IPS-20b (cell line): Measurements from ENCODE around the gene BSN.

Experiments used
- H3K27ac ChIP-seq: one replicate; pipeline ENCODE4 v1.5.1; 2013; ENCODE audit warnings: low read length
- H3K27me3 ChIP-seq: 2 replicates; pipeline ENCODE4 v1.6.1; 2013; ENCODE audit warnings: mild to moderate bottlenecking, low read length, inconsistent platforms; ENCODE audit not compliant: insufficient read depth
- H3K36me3 ChIP-seq: 2 replicates; pipeline ENCODE4 v1.6.1; 2013; ENCODE audit warnings: low read depth, mild to moderate bottlenecking, inconsistent platforms, low read length, moderate library complexity; ENCODE audit not compliant: insufficient read depth
- H3K4me1 ChIP-seq: 2 replicates; pipeline ENCODE4 v1.6.1; 2013; ENCODE audit warnings: mild to moderate bottlenecking, control low read depth, inconsistent platforms, low read length, moderate library complexity; ENCODE audit not compliant: insufficient read depth
- H3K4me3 ChIP-seq: 2 replicates; pipeline ENCODE4 v1.5.1; 2013; ENCODE audit warnings: mild to moderate bottlenecking, low read length, inconsistent platforms
- H3K9ac ChIP-seq: 2 replicates; pipeline ENCODE4 v1.6.1; 2013; ENCODE audit warnings: low read depth, mild to moderate bottlenecking, inconsistent platforms, low read length, moderate library complexity
- H3K9me3 ChIP-seq: 2 replicates; pipeline ENCODE4 v1.6.1; 2013; ENCODE audit warnings: mild to moderate bottlenecking, low read depth, low read length, inconsistent platforms; ENCODE audit not compliant: insufficient read depth

Gene BSN

DNA sequence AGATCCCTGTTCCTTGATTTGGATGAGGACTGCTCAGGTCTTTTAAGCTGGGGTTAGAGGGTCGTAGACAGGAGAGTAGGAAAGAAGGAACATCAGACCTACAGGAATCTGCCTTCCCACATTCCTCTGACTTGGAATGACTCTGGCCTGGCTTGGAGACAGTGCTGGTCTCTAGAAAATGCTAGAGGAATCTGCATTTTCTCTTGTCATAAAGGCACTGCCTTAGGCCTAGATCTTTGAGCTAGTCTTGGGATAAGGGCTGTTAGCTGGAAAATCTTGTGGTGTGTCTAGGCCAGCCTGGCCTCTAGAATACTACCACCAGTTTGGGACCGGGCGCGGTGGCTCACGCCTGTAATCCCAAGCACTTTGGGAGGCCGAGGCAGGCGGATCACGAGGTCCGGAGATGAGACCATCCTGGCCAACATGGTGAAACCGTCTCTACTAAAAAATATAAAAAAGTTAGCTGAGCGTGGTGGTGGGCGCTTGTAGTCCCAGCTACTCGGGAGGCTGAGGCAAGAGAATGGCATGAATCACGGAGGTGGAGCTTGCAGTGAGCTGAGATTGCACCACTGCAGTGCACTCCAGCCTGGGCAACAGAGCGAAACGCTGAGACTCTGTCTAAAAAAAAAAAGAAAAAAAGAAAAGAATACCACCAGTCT lies 17.3 kb upstream of the BSN start:
- H3K36me3 ChIP-seq, result peaks cover 15% of the 10 kb centered on the region
- 0 out of 2 replicates have a peak, but pooled peaks cover 5% of the 10 kb centered on the region for H3K27me3 ChIP-seq
- no peak overlapping the region for H3K4me3 ChIP-seq
- H3K9me3 ChIP-seq, result no peaks in the 10 kb centered on the region
- no peak overlapping the region for H3K9ac ChIP-seq
- peaks cover 10% of the 10 kb centered on the region; the same call in 1 of the 2 replicates for H3K4me1 ChIP-seq
- no peak overlapping the region for H3K27ac ChIP-seq

DNA sequence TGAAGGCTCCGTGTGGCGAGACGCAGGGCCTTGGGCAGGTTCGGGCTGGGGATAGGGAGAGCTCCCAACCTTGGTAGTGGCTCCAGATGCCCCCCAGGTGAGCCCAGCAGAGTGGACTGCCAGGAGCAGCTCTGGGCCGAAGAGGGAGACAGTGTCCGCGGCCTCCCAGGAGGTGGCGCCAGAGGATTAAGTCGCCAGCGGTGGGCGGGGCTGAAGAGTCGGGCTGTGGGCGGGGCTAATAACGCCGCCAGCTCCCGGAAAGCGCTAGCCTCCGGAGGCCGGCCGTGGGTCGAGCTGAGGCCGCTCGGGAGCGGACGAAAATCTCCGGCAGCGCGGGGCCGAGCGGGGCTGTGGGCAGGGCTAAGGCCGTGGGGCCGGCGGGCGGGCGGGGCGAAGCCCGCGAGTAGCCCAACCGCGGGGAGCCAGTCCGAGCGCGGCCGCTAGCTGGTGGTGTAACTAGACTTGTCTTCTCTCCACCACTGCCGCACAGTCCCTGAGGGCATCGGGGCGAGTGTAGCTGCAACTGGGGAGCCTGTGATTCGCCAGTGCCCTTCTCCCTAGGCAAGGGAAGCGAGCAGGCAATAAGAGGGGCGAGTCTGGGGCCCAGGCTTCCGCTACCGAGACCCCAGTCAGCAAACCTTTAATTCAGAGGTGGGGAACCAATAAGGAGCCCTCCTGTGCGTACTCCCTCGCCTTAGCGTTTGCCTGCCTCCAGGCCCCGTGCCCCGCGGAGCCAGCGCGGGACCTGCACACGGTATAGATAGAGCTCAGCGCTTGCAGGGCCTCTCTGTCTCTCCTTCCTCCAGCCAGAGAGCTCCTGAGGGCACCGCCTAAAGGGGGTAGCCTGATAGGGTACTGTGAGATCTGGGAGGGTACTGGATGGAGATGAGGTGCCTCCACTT lies 14.4 kb upstream of the BSN start:
- H3K9me3 ChIP-seq, result no peaks in the 10 kb centered on the region
- peaks cover 6% of the 10 kb centered on the region; the same call in 1 of the 2 replicates for H3K4me1 ChIP-seq
- H3K9ac ChIP-seq, result peak overlapping the region; percentile 79; the same call in 1 of the 2 replicates
- no peak overlapping the region for H3K27ac ChIP-seq
- H3K4me3 ChIP-seq, result peak overlapping the region; percentile 84
- H3K27me3 ChIP-seq, result peaks cover 5% of the 10 kb centered on the region; the same call in 1 of the 2 replicates
- no peaks in the 10 kb centered on the region for H3K36me3 ChIP-seq

DNA sequence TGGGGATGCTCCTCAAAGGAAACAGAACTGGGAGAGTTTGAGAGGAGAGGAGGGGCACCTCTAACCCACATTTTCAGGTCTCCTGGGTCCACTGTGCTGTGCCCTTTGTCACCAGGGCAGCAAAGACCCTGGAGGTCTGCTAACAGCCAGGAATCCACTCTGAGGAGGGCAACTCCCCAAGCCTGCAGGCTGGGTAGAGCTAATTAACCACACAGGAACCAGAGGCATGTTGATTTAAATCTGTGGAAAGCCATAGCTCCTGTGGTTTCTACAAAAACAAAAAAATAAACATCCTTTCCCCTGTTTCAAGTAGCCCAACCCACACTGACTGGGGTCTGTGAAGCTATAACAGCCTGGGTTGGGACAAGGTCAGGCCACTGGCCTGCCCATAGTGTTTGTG lies 2.2 kb upstream of the BSN start:
- Histone ChIP-seq H3K27ac (no peak overlapping the region), H3K4me3 (no peak overlapping the region), H3K9ac (no peak overlapping the region), H3K4me1 (peaks cover 5% of the 10 kb centered on the region; the same call in 1 of the 2 replicates), H3K27me3 (peaks cover 19% of the 10 kb centered on the region), H3K36me3 (no peaks in the 10 kb centered on the region), H3K9me3 (no peaks in the 10 kb centered on the region)

- Histone ChIP-seq H3K27me3 (peaks cover 19% of the 10 kb centered on the region), H3K9me3 (no peaks in the 10 kb centered on the region), H3K9ac (peak overlapping the region; percentile 84; the same call in 1 of the 2 replicates), H3K36me3 (no peaks in the 10 kb centered on the region), H3K27ac (no peak overlapping the region), H3K4me3 (peak overlapping the region; percentile 93), H3K4me1 (peaks cover 5% of the 10 kb centered on the region; the same call in 1 of the 2 replicates)
Observed at GRCh38 chr3:49553324-49553691, 969 bp upstream of the BSN start.

GRCh38 chr3:49554633-49555265 lies 472 bp downstream of the BSN start:
- H3K9me3 ChIP-seq, result no peaks in the 10 kb centered on the region
- no peaks in the 10 kb centered on the region for H3K36me3 ChIP-seq
- H3K27me3 ChIP-seq, result peaks cover 19% of the 10 kb centered on the region
- peak overlapping the region; percentile 75 for H3K4me3 ChIP-seq
- peaks cover 5% of the 10 kb centered on the region; the same call in 1 of the 2 replicates for H3K4me1 ChIP-seq
- no peak overlapping the region; the same call in 1 of the 2 replicates for H3K9ac ChIP-seq
- no peak overlapping the region for H3K27ac ChIP-seq

GRCh38 chr3:49556500-49557275 lies 2.4 kb downstream of the BSN start:
- Histone ChIP-seq H3K4me1 (peaks cover 5% of the 10 kb centered on the region; the same call in 1 of the 2 replicates), H3K27ac (no peak overlapping the region), H3K9me3 (no peaks in the 10 kb centered on the region), H3K4me3 (no peak overlapping the region), H3K36me3 (no peaks in the 10 kb centered on the region), H3K9ac (no peak overlapping the region), H3K27me3 (peaks cover 19% of the 10 kb centered on the region)

- H3K9me3 ChIP-seq, result no peaks in the 10 kb centered on the region
- H3K27me3 ChIP-seq, result no peaks in the 10 kb centered on the region
- H3K36me3 ChIP-seq, result no peaks in the 10 kb centered on the region
- H3K27ac ChIP-seq, result no peak overlapping the region
- no peak overlapping the region for H3K4me3 ChIP-seq
- H3K4me1 ChIP-seq, result no peaks in the 10 kb centered on the region
- H3K9ac ChIP-seq, result no peak overlapping the region
Observed at GRCh38 chr3:49563040-49563578, 8.8 kb downstream of the BSN start.

DNA sequence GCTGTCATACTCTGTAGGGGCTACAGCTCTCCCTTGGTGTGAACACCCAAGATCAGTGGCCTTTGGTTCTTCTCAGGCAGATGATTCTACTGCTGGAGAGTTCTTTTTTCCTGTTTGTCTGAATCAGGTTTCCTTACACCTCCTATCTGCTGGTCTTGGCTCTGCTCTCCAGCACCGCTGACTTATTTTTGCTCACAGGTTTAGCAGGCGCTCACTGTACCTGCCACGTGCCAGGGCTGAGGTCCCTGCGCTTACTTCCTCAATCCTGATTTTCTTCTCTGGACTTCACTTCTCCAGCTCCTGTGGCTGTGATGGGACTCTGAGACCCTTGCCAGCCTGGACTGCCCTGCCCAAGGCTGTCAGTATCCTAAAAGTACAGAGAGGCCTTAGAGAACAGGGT lies 9.5 kb downstream of the BSN start:
- H3K27me3 ChIP-seq, result no peaks in the 10 kb centered on the region
- H3K36me3 ChIP-seq, result no peaks in the 10 kb centered on the region
- no peaks in the 10 kb centered on the region for H3K4me1 ChIP-seq
- no peak overlapping the region for H3K27ac ChIP-seq
- no peaks in the 10 kb centered on the region for H3K9me3 ChIP-seq
- no peak overlapping the region for H3K4me3 ChIP-seq
- no peak overlapping the region for H3K9ac ChIP-seq

- Histone ChIP-seq H3K9ac (no peak overlapping the region), H3K27me3 (no peaks in the 10 kb centered on the region), H3K9me3 (no peaks in the 10 kb centered on the region), H3K4me3 (no peak overlapping the region), H3K36me3 (no peaks in the 10 kb centered on the region), H3K27ac (no peak overlapping the region), H3K4me1 (peaks cover 6% of the 10 kb centered on the region; the same call in 1 of the 2 replicates)
Observed at GRCh38 chr3:49566312-49566711, 12.0 kb downstream of the BSN start.

DNA sequence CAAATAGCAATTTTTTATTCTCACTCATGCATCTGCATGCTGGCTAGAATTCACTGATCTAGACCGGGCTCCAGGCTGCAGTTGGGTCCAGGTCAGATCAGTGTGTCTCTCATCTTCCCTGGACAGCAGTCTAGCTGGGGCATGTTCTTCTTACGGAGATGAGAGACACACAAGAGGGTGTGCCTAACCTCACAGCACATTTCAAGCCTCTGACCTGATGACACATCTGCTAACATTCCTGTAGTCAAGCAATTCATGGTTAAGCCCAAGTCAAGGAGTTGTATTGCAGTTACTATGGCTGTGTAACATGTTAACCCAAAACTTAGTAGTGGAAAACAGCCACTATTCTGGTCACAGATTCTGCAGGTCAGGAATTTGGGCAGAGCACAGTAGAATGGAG lies 13.1 kb downstream of the BSN start:
- Histone ChIP-seq H3K9ac (no peak overlapping the region), H3K4me3 (no peak overlapping the region), H3K9me3 (no peaks in the 10 kb centered on the region), H3K27ac (no peak overlapping the region), H3K27me3 (no peaks in the 10 kb centered on the region), H3K4me1 (peaks cover 6% of the 10 kb centered on the region; the same call in 1 of the 2 replicates), H3K36me3 (no peaks in the 10 kb centered on the region)

DNA sequence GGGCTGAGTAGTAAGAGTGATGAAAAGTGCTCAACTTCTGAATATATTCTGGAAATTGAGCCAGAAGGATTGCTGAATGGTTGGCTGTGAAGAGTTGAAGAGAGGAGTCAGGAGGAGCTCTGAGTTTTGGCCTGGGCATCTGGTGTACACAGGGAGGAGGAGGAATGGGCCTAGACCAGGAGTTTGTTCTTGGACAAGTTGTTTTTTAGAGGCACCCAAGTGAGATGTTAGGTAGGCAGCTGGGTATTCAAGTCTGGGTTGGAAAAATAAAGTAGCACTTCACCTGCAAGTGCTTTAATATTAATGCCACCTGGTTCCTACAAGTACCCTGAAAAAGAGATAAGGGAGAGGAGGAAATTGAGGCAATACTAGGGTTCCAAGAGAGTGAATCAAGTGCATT lies 14.7 kb downstream of the BSN start:
- no peak overlapping the region for H3K9ac ChIP-seq
- H3K27me3 ChIP-seq, result no peaks in the 10 kb centered on the region
- no peaks in the 10 kb centered on the region for H3K9me3 ChIP-seq
- H3K4me1 ChIP-seq, result peaks cover 6% of the 10 kb centered on the region; the same call in 1 of the 2 replicates
- H3K4me3 ChIP-seq, result no peak overlapping the region
- H3K27ac ChIP-seq, result no peak overlapping the region
- H3K36me3 ChIP-seq, result no peaks in the 10 kb centered on the region
